WERI-Rb-1 (cell line): Measurements from ENCODE around the gene TMEM161A.
A peak's percentile ranks its signal among the peaks of the same experiment; 100 is the strongest.
"Not testable (repeated sequence)": the region's sequence is repeated elsewhere in the genome, so short reads cannot be mapped to it uniquely, and the experiment has no call there.

Source experiments
- DNase-seq: peaks from one replicate; pipeline ENCODE4 v3.0.0-alpha.2; 2020
- H3K27ac ChIP-seq: fragments of 250-450 bp; sonication (Bioruptor Pico); 2 replicates; pipeline ENCODE4 v1.5.1; 2020; ENCODE audit warnings: mild to moderate bottlenecking, moderate library complexity
- H3K27me3 ChIP-seq: fragments of 250-450 bp; sonication (Bioruptor Pico); 2 replicates; pipeline ENCODE4 v1.5.1; 2021; ENCODE audit warnings: mild to moderate bottlenecking, low read depth, moderate library complexity; ENCODE audit not compliant: insufficient read depth, severe bottlenecking
- H3K36me3 ChIP-seq: fragments of 250-450 bp; sonication (Bioruptor Pico); 2 replicates; pipeline ENCODE4 v1.5.1; 2020; ENCODE audit warnings: mild to moderate bottlenecking, moderate library complexity
- H3K4me3 ChIP-seq: 2 replicates; pipeline ENCODE4 v1.5.1; 2011; ENCODE audit warnings: low read depth, mild to moderate bottlenecking, control low read depth, low read length
- H3K9me3 ChIP-seq: fragments of 250-450 bp; sonication (Bioruptor Pico); 2 replicates; pipeline ENCODE4 v1.5.1; 2021; ENCODE audit warnings: mild to moderate bottlenecking, moderate library complexity; ENCODE audit not compliant: severe bottlenecking
- CTCF ChIP-seq: IDR thresholded peaks from 2 replicates; pipeline ENCODE4 v1.5.1; 2011; ENCODE audit warnings: low read depth, mild to moderate bottlenecking, control low read depth, inconsistent platforms, low read length

The TMEM161A gene

GRCh38 chr19:19145281-19145680, 7.0 kb upstream of the TMEM161A start:
- Histone ChIP-seq H3K27ac (no peak overlapping the region), H3K27me3 (no peaks in the 10 kb centered on the region), H3K4me3 (no peak overlapping the region), H3K36me3 (no peaks in the 10 kb centered on the region), H3K9me3 (no peaks in the 10 kb centered on the region)
- no peak for TF ChIP-seq CTCF
- no peak for DNase-seq

- H3K9me3 ChIP-seq = no peaks in the 10 kb centered on the region
- H3K4me3 ChIP-seq = no peak overlapping the region
- H3K36me3 ChIP-seq = no peaks in the 10 kb centered on the region
- no peaks in the 10 kb centered on the region for H3K27me3 ChIP-seq
- no peak for TF ChIP-seq CTCF
- no peak for DNase-seq
- no peak overlapping the region for H3K27ac ChIP-seq
Measured at GRCh38 chr19:19142347-19142746, 4.1 kb upstream of the TMEM161A start.

- Histone ChIP-seq H3K27me3 (no peaks in the 10 kb centered on the region), H3K27ac (no peak overlapping the region), H3K9me3 (no peaks in the 10 kb centered on the region), H3K4me3 (no peak overlapping the region), H3K36me3 (no peaks in the 10 kb centered on the region)
- TF ChIP-seq CTCF = no peak
- DNase-seq = no peak
Measured at GRCh38 chr19:19140476-19140875, 2.2 kb upstream of the TMEM161A start.

GRCh38 chr19:19139876-19140229, 1.6 kb upstream of the TMEM161A start:
- no peak overlapping the region for H3K27ac ChIP-seq
- no peaks in the 10 kb centered on the region for H3K27me3 ChIP-seq
- no peaks in the 10 kb centered on the region for H3K36me3 ChIP-seq
- no peak for DNase-seq
- H3K9me3 ChIP-seq = no peaks in the 10 kb centered on the region
- H3K4me3 ChIP-seq = no peak overlapping the region
- no peak for TF ChIP-seq CTCF

- peak overlapping the region; percentile 71 for H3K4me3 ChIP-seq
- H3K36me3 ChIP-seq = peaks cover 2% of the 10 kb centered on the region; the same call in 1 of the 2 replicates
- no peaks in the 10 kb centered on the region for H3K27me3 ChIP-seq
- DNase-seq = no peak
- no peaks in the 10 kb centered on the region for H3K9me3 ChIP-seq
- TF ChIP-seq CTCF = no peak
- peak overlapping the region; percentile 82 for H3K27ac ChIP-seq
Measured at GRCh38 chr19:19137556-19138108, 646 bp downstream of the TMEM161A start.

- not testable (repeated sequence) for H3K27me3 ChIP-seq, H3K36me3 ChIP-seq, DNase-seq, H3K4me3 ChIP-seq, H3K27ac ChIP-seq
- H3K9me3 ChIP-seq = peaks cover 12% of the 10 kb centered on the region
Measured at GRCh38 chr19:19135713-19136112, 2.6 kb downstream of the TMEM161A start.
